Measurements from ENCODE around the gene GALNT17. TPM values are rescaled to one million over a fixed set of nuclear protein-coding genes. Genes with fewer than 3 reads are reported as not detected.

GALNT17 gene
- total RNA-seq, 5 donors from 2014 or later (not counting 1 experiment from before 2014, with no cell fraction given): 0.09 to 0.20 TPM; not detected in 3

GRCh38 chr7:71442492-71443190, 310.7 kb downstream of the GALNT17 start:
- POLR2A ChIA-PET: no interaction called here
- no peaks in the 10 kb centered on the region for H3K36me3 Mint-ChIP-seq

GRCh38 chr7:71443191-71443530, 311.2 kb downstream of the GALNT17 start:
- Histone ChIP-seq H3K4me1 (ENCODE audit: control insufficient read depth in 1 of 2, extremely low read depth in 1 of 2, insufficient read depth in 2 of 2, low read length in 2 of 2) (no peaks in the 10 kb centered on the region), H3K4me3 (ENCODE audit: control insufficient read depth in 1 of 2, extremely low read depth in 1 of 2, low read length in 1 of 2) (no peak overlapping the region), H3K27ac (ENCODE audit: low read length) (no peak overlapping the region), H3K9me3 (no peaks in the 10 kb centered on the region), H3K27me3 (replicated peaks in 1 of 2; ENCODE audit: control insufficient read depth in 2 of 2, extremely low read depth in 1 of 2, insufficient read depth in 2 of 2, low read length in 1 of 2) (peaks cover 0 to 3% of the 10 kb centered on the region in 2 experiments), H3K36me3 (ENCODE audit: control insufficient read depth in 2 of 2, extremely low read depth in 1 of 2, insufficient read depth in 1 of 2, low read length in 1 of 2) (no peaks in the 10 kb centered on the region)
- H3K4me3 Mint-ChIP-seq: no peak overlapping the region
- no peak overlapping the region for H3K27ac Mint-ChIP-seq
- H3K36me3 Mint-ChIP-seq: no peaks in the 10 kb centered on the region
- ChIA-PET POLR2A (no interaction called here), CTCF (no interaction called here)
- peaks cover 0 to 3% (median 0%) of the 10 kb centered on the region in 3 donors for H3K4me1 Mint-ChIP-seq
- no peak for DNase-seq
- ATAC-seq (replicated peaks in 1 of 4): no peak
- WGBS (ENCODE audit: insufficient coverage): 51% methylated on average over 4 of the region's 6 CpGs
- no peaks in the 10 kb centered on the region for H3K27me3 Mint-ChIP-seq
- H3K9me3 Mint-ChIP-seq: peaks cover 4 to 22% (median 16%) of the 10 kb centered on the region in 3 donors

More at GRCh38 chr7:71442492-71443190, 310.7 kb downstream of the GALNT17 start:
- H3K9me3 Mint-ChIP-seq: peaks cover 0 to 17% (median 16%) of the 10 kb centered on the region in 3 donors
- H3K4me3 Mint-ChIP-seq: no peak overlapping the region
- H3K9me3 ChIP-seq: no peaks in the 10 kb centered on the region
- no peak overlapping the region for H3K27ac ChIP-seq (ENCODE audit: low read length)
- H3K27me3 Mint-ChIP-seq: no peaks in the 10 kb centered on the region
- H3K36me3 ChIP-seq (ENCODE audit: control insufficient read depth in 2 of 2, extremely low read depth in 1 of 2, insufficient read depth in 1 of 2, low read length in 1 of 2): no peaks in the 10 kb centered on the region
- H3K4me1 ChIP-seq (ENCODE audit: control insufficient read depth in 1 of 2, extremely low read depth in 1 of 2, insufficient read depth in 2 of 2, low read length in 2 of 2): no peaks in the 10 kb centered on the region
- WGBS (ENCODE audit: insufficient coverage): 19% methylated on average over 7 of the region's 11 CpGs
- no peak for DNase-seq
- peaks cover 0 to 3% of the 10 kb centered on the region in 2 experiments for H3K27me3 ChIP-seq (replicated peaks in 1 of 2; ENCODE audit: control insufficient read depth in 2 of 2, extremely low read depth in 1 of 2, insufficient read depth in 2 of 2, low read length in 1 of 2)
- ATAC-seq (replicated peaks in 1 of 4): no peak
- CTCF ChIA-PET: no interaction called here
- no peak overlapping the region for H3K4me3 ChIP-seq (ENCODE audit: control insufficient read depth in 1 of 2, extremely low read depth in 1 of 2, low read length in 1 of 2)
- H3K4me1 Mint-ChIP-seq: peaks cover 0 to 3% (median 0%) of the 10 kb centered on the region in 3 donors
- no peak overlapping the region for H3K27ac Mint-ChIP-seq

GRCh38 chr7:71444130-71444529, 312.2 kb downstream of the GALNT17 start:
- Histone ChIP-seq H3K4me1 (ENCODE audit: control insufficient read depth in 1 of 2, extremely low read depth in 1 of 2, insufficient read depth in 2 of 2, low read length in 2 of 2) (no peaks in the 10 kb centered on the region), H3K9me3 (no peaks in the 10 kb centered on the region), H3K4me3 (ENCODE audit: control insufficient read depth in 1 of 2, extremely low read depth in 1 of 2, low read length in 1 of 2) (no peak overlapping the region), H3K36me3 (ENCODE audit: control insufficient read depth in 2 of 2, extremely low read depth in 1 of 2, insufficient read depth in 1 of 2, low read length in 1 of 2) (no peaks in the 10 kb centered on the region), H3K27me3 (replicated peaks in 1 of 2; ENCODE audit: control insufficient read depth in 2 of 2, extremely low read depth in 1 of 2, insufficient read depth in 2 of 2, low read length in 1 of 2) (peaks cover 0 to 3% of the 10 kb centered on the region in 2 experiments), H3K27ac (ENCODE audit: low read length) (no peak overlapping the region)
- DNase-seq (no peak), ATAC-seq (replicated peaks in 1 of 4) (no peak)
- Mint-ChIP-seq H3K36me3 (no peaks in the 10 kb centered on the region), H3K4me1 (peaks cover 0 to 3% (median 0%) of the 10 kb centered on the region in 3 donors), H3K27me3 (no peaks in the 10 kb centered on the region), H3K27ac (no peak overlapping the region), H3K4me3 (no peak overlapping the region), H3K9me3 (peaks cover 4 to 26% (median 19%) of the 10 kb centered on the region in 3 donors)
- 83% methylated on average over 2 of the region's 4 CpGs for WGBS (ENCODE audit: insufficient coverage)
- ChIA-PET CTCF (no interaction called here), POLR2A (no interaction called here)

- Mint-ChIP-seq H3K27ac (no peak overlapping the region), H3K4me1 (no peaks in the 10 kb centered on the region), H3K36me3 (no peaks in the 10 kb centered on the region), H3K4me3 (no peak overlapping the region), H3K9me3 (peaks cover 0 to 7% (median 3%) of the 10 kb centered on the region in 3 donors), H3K27me3 (no peaks in the 10 kb centered on the region)
- 75% methylated on average over 1 of the region's 2 CpGs for WGBS (ENCODE audit: insufficient coverage)
- DNase-seq: no peak
- H3K4me1 ChIP-seq (ENCODE audit: control insufficient read depth in 1 of 2, extremely low read depth in 1 of 2, insufficient read depth in 2 of 2, low read length in 2 of 2): no peaks in the 10 kb centered on the region
- H3K9me3 ChIP-seq: no peaks in the 10 kb centered on the region
- H3K4me3 ChIP-seq (ENCODE audit: control insufficient read depth in 1 of 2, extremely low read depth in 1 of 2, low read length in 1 of 2): no peak overlapping the region
- ChIA-PET CTCF (no interaction called here), POLR2A (no interaction called here)
- no peaks in the 10 kb centered on the region for H3K27me3 ChIP-seq (replicated peaks in 1 of 2; ENCODE audit: control insufficient read depth in 2 of 2, extremely low read depth in 1 of 2, insufficient read depth in 2 of 2, low read length in 1 of 2)
- ATAC-seq (replicated peaks in 1 of 4): no peak
- no peaks in the 10 kb centered on the region for H3K36me3 ChIP-seq (ENCODE audit: control insufficient read depth in 2 of 2, extremely low read depth in 1 of 2, insufficient read depth in 1 of 2, low read length in 1 of 2)
- no peak overlapping the region for H3K27ac ChIP-seq (ENCODE audit: low read length)
Measured at GRCh38 chr7:71453630-71454029, 321.7 kb downstream of the GALNT17 start.

GRCh38 chr7:71454981-71455380, 323.0 kb downstream of the GALNT17 start:
- Histone ChIP-seq H3K27ac (ENCODE audit: low read length) (no peak overlapping the region), H3K9me3 (no peaks in the 10 kb centered on the region), H3K27me3 (replicated peaks in 1 of 2; ENCODE audit: control insufficient read depth in 2 of 2, extremely low read depth in 1 of 2, insufficient read depth in 2 of 2, low read length in 1 of 2) (no peaks in the 10 kb centered on the region), H3K36me3 (ENCODE audit: control insufficient read depth in 2 of 2, extremely low read depth in 1 of 2, insufficient read depth in 1 of 2, low read length in 1 of 2) (no peaks in the 10 kb centered on the region), H3K4me3 (ENCODE audit: control insufficient read depth in 1 of 2, extremely low read depth in 1 of 2, low read length in 1 of 2) (no peak overlapping the region), H3K4me1 (ENCODE audit: control insufficient read depth in 1 of 2, extremely low read depth in 1 of 2, insufficient read depth in 2 of 2, low read length in 2 of 2) (no peaks in the 10 kb centered on the region)
- CTCF ChIA-PET: no interaction called here
- Mint-ChIP-seq H3K4me1 (no peaks in the 10 kb centered on the region), H3K9me3 (peaks cover 0 to 7% (median 3%) of the 10 kb centered on the region in 3 donors), H3K4me3 (no peak overlapping the region), H3K27ac (no peak overlapping the region), H3K27me3 (no peaks in the 10 kb centered on the region), H3K36me3 (no peaks in the 10 kb centered on the region)
- no peak for ATAC-seq (replicated peaks in 1 of 4)
- POLR2A ChIA-PET: no interaction called here
- no peak for DNase-seq

GRCh38 chr7:71457021-71457420, 325.1 kb downstream of the GALNT17 start:
- no peaks in the 10 kb centered on the region for H3K36me3 Mint-ChIP-seq
- DNase-seq (no peak), ATAC-seq (replicated peaks in 1 of 4) (no peak)
- Histone ChIP-seq H3K27me3 (replicated peaks in 1 of 2; ENCODE audit: control insufficient read depth in 2 of 2, extremely low read depth in 1 of 2, insufficient read depth in 2 of 2, low read length in 1 of 2) (no peaks in the 10 kb centered on the region), H3K36me3 (ENCODE audit: control insufficient read depth in 2 of 2, extremely low read depth in 1 of 2, insufficient read depth in 1 of 2, low read length in 1 of 2) (no peaks in the 10 kb centered on the region), H3K4me1 (ENCODE audit: control insufficient read depth in 1 of 2, extremely low read depth in 1 of 2, insufficient read depth in 2 of 2, low read length in 2 of 2) (no peaks in the 10 kb centered on the region), H3K27ac (ENCODE audit: low read length) (no peak overlapping the region), H3K4me3 (ENCODE audit: control insufficient read depth in 1 of 2, extremely low read depth in 1 of 2, low read length in 1 of 2) (no peak overlapping the region), H3K9me3 (no peaks in the 10 kb centered on the region)
- no peak overlapping the region for H3K4me3 Mint-ChIP-seq
- peaks cover 3 to 10% (median 10%) of the 10 kb centered on the region in 3 donors for H3K9me3 Mint-ChIP-seq
- H3K27me3 Mint-ChIP-seq: no peaks in the 10 kb centered on the region
- ChIA-PET POLR2A (no interaction called here), CTCF (no interaction called here)
- H3K4me1 Mint-ChIP-seq: no peaks in the 10 kb centered on the region
- 80% methylated on average over 4 of the region's 4 CpGs for WGBS (ENCODE audit: insufficient coverage)
- H3K27ac Mint-ChIP-seq: no peak overlapping the region
